ENCODE results near the gene ROR1. TPM values are rescaled to one million over a fixed set of nuclear protein-coding genes. Genes with fewer than 3 reads are reported as not detected.

Gene ROR1
- total and polyA plus RNA-seq, 5 donors, result 3.4 to 32.5 (median 11.9) TPM

- Histone ChIP-seq H3K27me3 (ENCODE audit: control insufficient read depth, insufficient read depth) (no peaks in the 10 kb centered on the region), H3K4me3 (ENCODE audit: low read length) (no peak overlapping the region), H3K9me3 (ENCODE audit: control insufficient read depth, low read length) (no peaks in the 10 kb centered on the region), H3K27ac (ENCODE audit: low read length) (no peak overlapping the region), H3K4me1 (ENCODE audit: control insufficient read depth, insufficient read depth, low read length) (peaks cover 2% of the 10 kb centered on the region)
- DNase-seq (no peak), ATAC-seq (no peak)
- intact Hi-C loops (cut with DNase I), result no loop called here
- WGBS, result 53% methylated on average over 2 of the region's 2 CpGs
Measured at GRCh38 chr1:64062941-64063581, 289.2 kb downstream of the ROR1 start.

GRCh38 chr1:64065571-64065970, 291.8 kb downstream of the ROR1 start:
- H3K4me3 ChIP-seq (ENCODE audit: low read length), result no peak overlapping the region
- no peak overlapping the region for H3K27ac ChIP-seq (ENCODE audit: low read length)
- intact Hi-C loops (cut with DNase I), result no loop called here
- no peaks in the 10 kb centered on the region for H3K9me3 ChIP-seq (ENCODE audit: control insufficient read depth, low read length)
- 93% methylated on average over 2 of the region's 2 CpGs for WGBS
- no peak for DNase-seq
- H3K4me1 ChIP-seq (ENCODE audit: control insufficient read depth, insufficient read depth, low read length), result peaks cover under 1% of the 10 kb centered on the region
- no peaks in the 10 kb centered on the region for H3K27me3 ChIP-seq (ENCODE audit: control insufficient read depth, insufficient read depth)
- ATAC-seq, result no peak

DNA sequence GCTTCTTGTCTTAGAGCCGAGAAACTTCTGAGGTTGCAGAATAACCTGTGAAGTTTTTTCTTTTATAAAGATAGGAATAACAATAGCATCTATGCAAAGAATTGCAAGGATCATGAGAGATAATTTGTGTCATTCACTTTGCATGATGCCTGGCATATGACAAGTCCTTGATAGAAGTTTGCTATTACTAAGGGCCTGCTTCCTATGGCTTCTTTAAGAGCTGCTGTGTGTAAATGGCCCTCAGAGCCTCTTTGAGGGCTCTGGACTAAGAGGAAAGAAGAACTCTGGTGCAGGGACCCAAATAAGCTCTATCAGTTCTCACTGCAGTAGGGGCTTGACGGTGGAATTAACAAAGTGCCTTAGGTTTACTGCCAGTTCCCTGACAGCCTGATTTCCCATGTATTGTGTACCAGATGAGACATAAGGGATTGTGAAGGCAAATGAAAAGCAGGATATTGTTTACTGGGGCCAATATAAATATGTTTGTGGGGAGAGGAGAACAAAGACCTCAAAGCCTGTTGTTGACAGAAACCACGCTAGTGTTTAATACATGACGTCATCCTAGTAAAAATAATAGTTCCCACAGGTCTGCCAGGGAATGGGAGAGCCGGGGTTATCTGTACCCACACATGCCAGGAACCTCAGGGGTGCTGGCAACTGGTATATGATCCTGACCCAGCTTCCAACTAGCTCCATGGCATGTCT, 298.4 kb downstream of the ROR1 start:
- intact Hi-C loops (cut with DNase I), result no loop called here
- WGBS, result 36% methylated on average over 5 of the region's 5 CpGs
- Histone ChIP-seq H3K9me3 (ENCODE audit: control insufficient read depth, low read length) (no peaks in the 10 kb centered on the region), H3K27ac (ENCODE audit: low read length) (no peak overlapping the region), H3K4me1 (ENCODE audit: control insufficient read depth, insufficient read depth, low read length) (peaks cover 4% of the 10 kb centered on the region), H3K27me3 (ENCODE audit: control insufficient read depth, insufficient read depth) (no peaks in the 10 kb centered on the region), H3K4me3 (ENCODE audit: low read length) (no peak overlapping the region)
- ATAC-seq (peak in 1 of 2 donors; percentile 25), DNase-seq (peak in 1 of 3 donors; percentile 46)

DNA sequence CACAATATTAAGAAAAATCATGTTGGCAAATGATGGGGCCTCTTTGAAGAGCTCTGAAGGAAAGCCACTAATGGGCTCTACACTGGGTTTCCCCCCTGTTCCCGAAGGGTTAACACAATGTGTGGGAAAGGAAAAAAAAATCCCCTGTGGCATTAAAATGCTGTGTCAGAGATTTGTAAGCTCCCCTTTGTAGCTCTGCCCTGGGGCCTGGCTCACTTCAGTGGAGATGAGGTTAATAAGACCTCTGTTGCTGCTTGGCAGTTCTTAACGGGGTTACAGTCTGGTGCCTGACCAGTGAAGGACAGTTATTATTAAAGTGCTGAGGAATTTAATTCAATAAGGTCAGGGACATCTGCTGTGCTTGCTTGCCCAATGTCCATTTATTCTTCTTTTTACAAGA, 299.9 kb downstream of the ROR1 start:
- WGBS, result 48% methylated on average over 2 of the region's 2 CpGs
- H3K4me1 ChIP-seq (ENCODE audit: control insufficient read depth, insufficient read depth, low read length), result peaks cover 5% of the 10 kb centered on the region

DNA sequence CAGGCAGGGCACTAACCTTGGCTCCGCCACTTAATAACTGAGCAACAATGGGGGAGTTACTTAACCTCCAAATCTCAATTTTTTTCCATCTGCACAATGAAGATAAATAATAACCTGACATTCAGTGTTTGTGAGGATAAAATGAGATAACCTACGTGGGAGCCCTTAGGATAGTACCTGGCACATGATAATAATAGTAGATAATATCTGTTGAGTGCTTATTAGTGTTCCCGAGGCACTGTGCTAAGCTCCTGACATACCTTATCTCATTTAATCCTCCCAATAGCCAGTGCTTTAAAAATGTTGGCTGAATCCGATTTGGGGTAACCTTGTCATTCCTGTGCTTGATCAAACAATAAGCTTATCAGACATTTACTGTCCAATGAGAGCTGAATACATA, 300.9 kb downstream of the ROR1 start:
- ATAC-seq (no peak), DNase-seq (no peak)
- intact Hi-C loops (cut with DNase I), result no loop called here
- 71% methylated on average over 4 of the region's 4 CpGs for WGBS
- Histone ChIP-seq H3K27me3 (ENCODE audit: control insufficient read depth, insufficient read depth) (no peaks in the 10 kb centered on the region), H3K4me1 (ENCODE audit: control insufficient read depth, insufficient read depth, low read length) (peaks cover 5% of the 10 kb centered on the region), H3K9me3 (ENCODE audit: control insufficient read depth, low read length) (no peaks in the 10 kb centered on the region), H3K4me3 (ENCODE audit: low read length) (no peak overlapping the region), H3K27ac (ENCODE audit: low read length) (no peak overlapping the region)

More for the DNA sequence above, 299.9 kb downstream of the ROR1 start:
- Histone ChIP-seq H3K27ac (ENCODE audit: low read length) (no peak overlapping the region), H3K27me3 (ENCODE audit: control insufficient read depth, insufficient read depth) (no peaks in the 10 kb centered on the region), H3K4me3 (ENCODE audit: low read length) (no peak overlapping the region), H3K9me3 (ENCODE audit: control insufficient read depth, low read length) (no peaks in the 10 kb centered on the region)
- peak; percentile 68 to 72 for ATAC-seq
- intact Hi-C loops (cut with DNase I), result no loop called here
- DNase-seq, result peak in 1 of 3 donors; percentile 11

- WGBS, result 74% methylated on average over 8 of the region's 8 CpGs
- peaks cover 6% of the 10 kb centered on the region for H3K4me1 ChIP-seq (ENCODE audit: control insufficient read depth, insufficient read depth, low read length)
- H3K27ac ChIP-seq (ENCODE audit: low read length), result no peak overlapping the region
- H3K9me3 ChIP-seq (ENCODE audit: control insufficient read depth, low read length), result no peaks in the 10 kb centered on the region
- DNase-seq (peak in 1 of 3 donors; percentile 50), ATAC-seq (no peak)
- H3K27me3 ChIP-seq (ENCODE audit: control insufficient read depth, insufficient read depth), result no peaks in the 10 kb centered on the region
- intact Hi-C loops (cut with DNase I), result no loop called here
- H3K4me3 ChIP-seq (ENCODE audit: low read length), result no peak overlapping the region
Measured at GRCh38 chr1:64077281-64077940, 303.6 kb downstream of the ROR1 start.

GRCh38 chr1:64080941-64081562, 307.2 kb downstream of the ROR1 start:
- ATAC-seq (no peak), DNase-seq (no peak)
- no peaks in the 10 kb centered on the region for H3K27me3 ChIP-seq (ENCODE audit: control insufficient read depth, insufficient read depth)
- no peaks in the 10 kb centered on the region for H3K9me3 ChIP-seq (ENCODE audit: control insufficient read depth, low read length)
- H3K27ac ChIP-seq (ENCODE audit: low read length), result no peak overlapping the region
- WGBS, result 94% methylated on average over 3 of the region's 3 CpGs
- intact Hi-C loops (cut with DNase I), result no loop called here
- H3K4me1 ChIP-seq (ENCODE audit: control insufficient read depth, insufficient read depth, low read length), result peaks cover 8% of the 10 kb centered on the region
- no peak overlapping the region for H3K4me3 ChIP-seq (ENCODE audit: low read length)

DNA sequence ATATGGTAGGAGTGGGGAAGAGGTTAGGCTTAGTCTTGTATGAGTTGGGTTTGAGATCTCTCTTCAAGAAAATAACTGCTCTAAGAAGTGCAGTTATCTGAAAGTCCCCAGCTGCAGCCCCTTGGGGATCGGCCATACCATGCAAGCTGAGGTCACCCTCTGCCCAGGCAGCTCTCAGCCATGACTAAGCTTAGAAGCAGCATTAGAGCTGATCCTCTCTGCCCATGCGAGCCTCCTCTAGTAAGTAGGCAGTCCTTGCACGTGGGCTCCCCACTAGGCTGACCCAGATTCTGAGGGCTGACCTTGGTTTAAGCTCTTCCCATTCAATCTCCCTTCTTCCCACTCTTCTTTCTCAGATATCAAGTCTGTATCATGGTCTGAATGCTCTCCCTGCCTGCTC, 308.6 kb downstream of the ROR1 start:
- intact Hi-C loops (cut with DNase I), result no loop called here
- Histone ChIP-seq H3K4me3 (ENCODE audit: low read length) (no peak overlapping the region), H3K4me1 (ENCODE audit: control insufficient read depth, insufficient read depth, low read length) (peaks cover 6% of the 10 kb centered on the region), H3K9me3 (ENCODE audit: control insufficient read depth, low read length) (no peaks in the 10 kb centered on the region), H3K27me3 (ENCODE audit: control insufficient read depth, insufficient read depth) (no peaks in the 10 kb centered on the region), H3K27ac (ENCODE audit: low read length) (no peak overlapping the region)
- no peak for ATAC-seq
- WGBS, result 74% methylated on average over 3 of the region's 3 CpGs
- no peak for DNase-seq

- intact Hi-C loops (cut with DNase I), result no loop called here
- no peaks in the 10 kb centered on the region for H3K9me3 ChIP-seq (ENCODE audit: control insufficient read depth, low read length)
- no peak overlapping the region for H3K27ac ChIP-seq (ENCODE audit: low read length)
- ATAC-seq, result no peak
- no peak overlapping the region for H3K4me3 ChIP-seq (ENCODE audit: low read length)
- H3K4me1 ChIP-seq (ENCODE audit: control insufficient read depth, insufficient read depth, low read length), result peaks cover 6% of the 10 kb centered on the region
- H3K27me3 ChIP-seq (ENCODE audit: control insufficient read depth, insufficient read depth), result no peaks in the 10 kb centered on the region
- 86% methylated on average over 2 of the region's 2 CpGs for WGBS
- DNase-seq, result no peak
Measured at GRCh38 chr1:64084451-64084850, 310.6 kb downstream of the ROR1 start.

DNA sequence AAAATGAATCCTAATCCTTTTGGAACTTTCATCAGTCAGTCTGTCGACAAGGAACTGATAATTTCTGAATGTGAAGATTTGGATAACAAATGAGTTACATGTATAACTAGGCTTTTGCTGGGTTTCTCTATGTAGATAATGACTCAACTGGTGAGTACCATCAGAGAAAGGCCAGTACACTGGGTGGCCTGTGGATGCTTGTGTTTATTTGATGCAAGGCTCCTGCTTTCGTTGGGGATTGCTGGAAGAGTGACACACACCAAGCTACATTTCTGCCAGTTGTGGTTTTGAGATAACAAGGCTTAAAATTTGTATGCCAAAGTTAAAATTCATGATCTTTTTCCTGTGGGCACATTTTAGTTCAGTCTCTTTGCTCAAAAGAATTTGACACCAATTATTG, 314.0 kb downstream of the ROR1 start:
- Histone ChIP-seq H3K27me3 (ENCODE audit: control insufficient read depth, insufficient read depth) (no peaks in the 10 kb centered on the region), H3K9me3 (ENCODE audit: control insufficient read depth, low read length) (no peaks in the 10 kb centered on the region), H3K4me1 (ENCODE audit: control insufficient read depth, insufficient read depth, low read length) (peaks cover 2% of the 10 kb centered on the region), H3K27ac (ENCODE audit: low read length) (no peak overlapping the region), H3K4me3 (ENCODE audit: low read length) (no peak overlapping the region)
- DNase-seq (no peak), ATAC-seq (no peak)
- WGBS, result 39% methylated on average over 2 of the region's 2 CpGs
- intact Hi-C loops (cut with DNase I), result no loop called here

- Histone ChIP-seq H3K4me1 (ENCODE audit: control insufficient read depth, insufficient read depth, low read length) (no peaks in the 10 kb centered on the region), H3K4me3 (ENCODE audit: low read length) (no peak overlapping the region), H3K27me3 (ENCODE audit: control insufficient read depth, insufficient read depth) (no peaks in the 10 kb centered on the region), H3K9me3 (ENCODE audit: control insufficient read depth, low read length) (no peaks in the 10 kb centered on the region), H3K27ac (ENCODE audit: low read length) (no peak overlapping the region)
- ATAC-seq (no peak), DNase-seq (no peak)
- intact Hi-C loops (cut with DNase I), result no loop called here
- WGBS, result 64% methylated on average over 3 of the region's 3 CpGs
Measured at GRCh38 chr1:64090436-64090835, 316.6 kb downstream of the ROR1 start.
